ENCODE results near the gene NSL1. TPM values are rescaled to one million over a fixed set of nuclear protein-coding genes. Genes with fewer than 3 reads are reported as not detected.
"Not testable (repeated sequence)": the region's sequence is repeated elsewhere in the genome, so short reads cannot be mapped to it uniquely, and the experiment has no call there.

Gene NSL1, protein sequence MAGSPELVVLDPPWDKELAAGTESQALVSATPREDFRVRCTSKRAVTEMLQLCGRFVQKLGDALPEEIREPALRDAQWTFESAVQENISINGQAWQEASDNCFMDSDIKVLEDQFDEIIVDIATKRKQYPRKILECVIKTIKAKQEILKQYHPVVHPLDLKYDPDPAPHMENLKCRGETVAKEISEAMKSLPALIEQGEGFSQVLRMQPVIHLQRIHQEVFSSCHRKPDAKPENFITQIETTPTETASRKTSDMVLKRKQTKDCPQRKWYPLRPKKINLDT
- polyA plus RNA-seq (14.1 to 25.5 TPM (median 20.5 TPM) in 3 replicates), polyA minus RNA-seq (4.4 to 7.2 TPM (median 5.7 TPM) in 3 replicates)
- 5.9 TPM for polyA plus RNA-seq (2011; ENCODE audit: low read depth)
- polyA plus RNA-seq (2011; cell fraction: cytosol; rRNA removed) = 12.9 and 18.5 TPM in 2 replicates
- 10.2 and 13.1 TPM in 2 replicates for polyA plus RNA-seq (2011; cell fraction: nucleus; rRNA removed)
- 5.7 and 16.6 TPM in 2 replicates for polyA plus RNA-seq (2012; ENCODE audit: low replicate concordance)
- 10.7 TPM for polyA minus RNA-seq (2011; cell fraction: cytosol; rRNA and poly(A)+ RNA removed)
- polyA minus RNA-seq (2011; cell fraction: nucleus; rRNA and poly(A)+ RNA removed) = 4.6 and 4.7 TPM in 2 replicates

GRCh38 chr1:212791676-212792395, at the start of gene NSL1, which contains the start of gene TATDN3:
TSS of gene NSL1 (minus strand) at chr1:212791777. CDS start at chr1:212791763, 14 bp downstream.
TSS of gene TATDN3 (plus strand) at chr1:212791894. CDS start at chr1:212791922, 28 bp downstream.
- no peaks in the 10 kb centered on the region for H3K27me3 ChIP-seq (ENCODE audit: control insufficient read depth, extremely low read depth, insufficient read depth, low read length)
- peaks cover 0 to 2% of the 10 kb centered on the region in 2 experiments for H3K36me3 ChIP-seq (ENCODE audit: control insufficient read depth in 2 of 2, extremely low read depth in 1 of 2, insufficient read depth in 2 of 2, low read length in 2 of 2)
- H3K4me1 ChIP-seq (ENCODE audit: control insufficient read depth, extremely low read depth, insufficient read depth, low read length) = peaks cover 7% of the 10 kb centered on the region
- H3K4me3 ChIP-seq (ENCODE audit: control insufficient read depth in 2 of 3, extremely low read depth in 1 of 3, insufficient read depth in 2 of 3, low read depth in 1 of 3, low read length in 3 of 3) = peak within 1 kb of the TSS; percentile 90 to 100 (median 96)
- peak within 1 kb of the TSS; percentile 91 for H3K27ac ChIP-seq (ENCODE audit: control insufficient read depth, insufficient read depth, low read length)
- dilution Hi-C loops (cut with MboI; ENCODE audit: extremely low pct_ligation_motif_present, low sequenced_read_pairs) = no loop called here
- H3K4me2 ChIP-seq (ENCODE audit: control insufficient read depth, extremely low read depth, insufficient read depth, low read depth, low read length) = peak within 1 kb of the TSS; percentile 95
- no peak for FAIRE-seq
- no peaks in the 10 kb centered on the region for H3K9me1 ChIP-seq (ENCODE audit: control insufficient read depth, extremely low read depth, insufficient read depth, low read length)
- TF ChIP-seq EZH2 (IDR thresholded peaks at IDR 0.05; ENCODE audit: low read length) = no peak
- no peak for TF ChIP-seq CTCF (optimal IDR thresholded peaks at IDR 0.05 in 1 of 3, IDR thresholded peaks at IDR 0.05 in 1 of 3, conservative IDR thresholded peaks at IDR 0.05 in 1 of 3; ENCODE audit: extremely low read depth in 1 of 3, insufficient read depth in 2 of 3, low read length in 3 of 3)
- H3K9me3 ChIP-seq (ENCODE audit: control insufficient read depth, low read depth, low read length) = no peaks in the 10 kb centered on the region
- H4K20me1 ChIP-seq (ENCODE audit: control insufficient read depth, extremely low read depth, insufficient read depth, low read length) = no peaks in the 10 kb centered on the region
- peak; percentile 7 for DNase-seq (ENCODE audit: low read depth, low spot score)
- H3K9ac ChIP-seq (ENCODE audit: control insufficient read depth, extremely low read depth, insufficient read depth, low read length) = peak within 1 kb of the TSS; percentile 95
- peak within 1 kb of the TSS; percentile 95 for H2AFZ ChIP-seq (ENCODE audit: control insufficient read depth, low read length)
- H3K79me2 ChIP-seq (ENCODE audit: control insufficient read depth, insufficient read depth, low read length) = peaks cover 13% of the 10 kb centered on the region

DNA sequence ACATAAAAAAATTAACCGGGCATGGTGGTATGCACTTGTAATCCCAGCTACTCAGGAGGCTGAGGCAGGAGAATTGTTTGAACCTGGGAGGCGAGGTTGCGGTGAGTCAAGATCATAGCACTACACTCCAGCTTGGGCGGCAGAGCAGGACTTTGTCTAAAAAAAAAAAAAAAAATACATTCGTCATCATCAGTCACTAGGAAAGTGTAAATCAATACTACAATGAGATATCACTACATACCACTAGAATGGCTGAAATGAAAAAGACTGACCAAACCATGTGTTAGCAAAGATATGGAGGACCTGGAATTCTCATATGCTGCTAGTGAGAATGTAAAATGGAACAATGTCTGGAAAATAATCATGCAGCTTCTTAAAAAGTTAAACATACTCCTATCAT, 46.6 kb upstream of the NSL1 start:
- Histone ChIP-seq H4K20me1 (ENCODE audit: control insufficient read depth, extremely low read depth, insufficient read depth, low read length) (no peaks in the 10 kb centered on the region), H2AFZ (ENCODE audit: control insufficient read depth, low read length) (no peak overlapping the region), H3K4me1 (ENCODE audit: control insufficient read depth, extremely low read depth, insufficient read depth, low read length) (no peaks in the 10 kb centered on the region), H3K27ac (ENCODE audit: control insufficient read depth, insufficient read depth, low read length) (no peak overlapping the region), H3K4me3 (ENCODE audit: control insufficient read depth in 2 of 3, extremely low read depth in 1 of 3, insufficient read depth in 2 of 3, low read depth in 1 of 3, low read length in 3 of 3) (no peak overlapping the region), H3K36me3 (ENCODE audit: control insufficient read depth in 2 of 2, extremely low read depth in 1 of 2, insufficient read depth in 2 of 2, low read length in 2 of 2) (no peaks in the 10 kb centered on the region), H3K27me3 (ENCODE audit: control insufficient read depth, extremely low read depth, insufficient read depth, low read length) (no peaks in the 10 kb centered on the region), H3K9ac (ENCODE audit: control insufficient read depth, extremely low read depth, insufficient read depth, low read length) (no peak overlapping the region), H3K4me2 (ENCODE audit: control insufficient read depth, extremely low read depth, insufficient read depth, low read depth, low read length) (no peak overlapping the region), H3K79me2 (ENCODE audit: control insufficient read depth, insufficient read depth, low read length) (no peaks in the 10 kb centered on the region), H3K9me1 (ENCODE audit: control insufficient read depth, extremely low read depth, insufficient read depth, low read length) (no peaks in the 10 kb centered on the region), H3K9me3 (ENCODE audit: control insufficient read depth, low read depth, low read length) (no peaks in the 10 kb centered on the region)
- DNase-seq (ENCODE audit: low read depth, low spot score) (no peak), FAIRE-seq (no peak)
- dilution Hi-C loops (cut with MboI; ENCODE audit: extremely low pct_ligation_motif_present, low sequenced_read_pairs) = no loop called here
- TF ChIP-seq CTCF (optimal IDR thresholded peaks at IDR 0.05 in 1 of 3, IDR thresholded peaks at IDR 0.05 in 1 of 3, conservative IDR thresholded peaks at IDR 0.05 in 1 of 3; ENCODE audit: extremely low read depth in 1 of 3, insufficient read depth in 2 of 3, low read length in 3 of 3) = no peak
- no peak for TF ChIP-seq EZH2 (IDR thresholded peaks at IDR 0.05; ENCODE audit: low read length)

DNA sequence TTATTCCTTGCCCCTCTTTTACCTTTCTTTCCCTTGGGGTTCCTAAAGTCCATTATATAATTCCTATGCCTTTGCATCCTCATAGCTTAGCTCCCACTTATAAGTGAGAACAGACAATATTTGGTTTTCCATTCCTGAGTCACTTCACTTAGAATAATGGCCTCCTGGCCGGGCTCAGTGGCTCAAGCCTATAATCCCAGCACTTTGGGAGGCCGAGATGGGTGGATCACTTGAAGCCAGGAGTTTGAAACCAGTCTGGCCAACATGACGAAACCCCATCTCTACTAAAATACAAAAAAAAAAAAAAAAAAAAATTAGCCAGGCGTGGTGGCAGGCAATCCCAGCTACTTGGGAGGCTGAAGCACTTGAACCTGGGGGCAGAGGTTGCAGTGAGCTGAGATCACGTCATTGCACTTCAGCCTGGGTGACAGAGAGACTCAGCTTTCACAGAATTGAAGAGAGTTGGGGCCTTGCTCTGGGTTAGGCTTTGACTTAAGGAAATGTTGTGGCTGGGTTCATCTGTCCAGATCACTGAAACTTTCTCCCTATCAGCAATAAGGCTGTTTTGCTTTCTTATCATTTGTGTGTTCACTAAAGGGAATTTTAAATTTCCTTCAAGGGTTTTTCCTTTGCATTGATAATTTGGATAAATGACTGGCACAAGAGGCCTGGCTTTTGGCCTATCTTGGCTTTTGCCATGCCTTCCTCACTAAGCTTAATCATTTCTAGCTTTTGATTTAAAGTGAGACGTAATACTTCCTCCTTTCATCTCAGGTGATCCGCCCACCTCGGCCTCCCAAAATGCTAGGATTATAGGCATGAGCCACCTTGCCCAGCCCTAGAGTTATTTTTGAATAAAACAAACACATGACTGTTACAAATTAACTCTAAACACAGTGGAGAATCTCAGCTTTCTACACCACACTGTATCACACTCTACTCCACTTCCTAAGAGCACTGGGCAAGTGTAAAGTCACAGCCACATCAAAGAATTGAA, 41.9 kb upstream of the NSL1 start:
- H2AFZ ChIP-seq (ENCODE audit: control insufficient read depth, low read length) = peak overlapping the region; percentile 26
- FAIRE-seq; H4K20me1 ChIP-seq (ENCODE audit: control insufficient read depth, extremely low read depth, insufficient read depth, low read length); H3K9me1 ChIP-seq (ENCODE audit: control insufficient read depth, extremely low read depth, insufficient read depth, low read length); H3K9me3 ChIP-seq (ENCODE audit: control insufficient read depth, low read depth, low read length); H3K4me3 ChIP-seq (ENCODE audit: control insufficient read depth in 2 of 3, extremely low read depth in 1 of 3, insufficient read depth in 2 of 3, low read depth in 1 of 3, low read length in 3 of 3); H3K9ac ChIP-seq (ENCODE audit: control insufficient read depth, extremely low read depth, insufficient read depth, low read length); H3K27ac ChIP-seq (ENCODE audit: control insufficient read depth, insufficient read depth, low read length); H3K4me1 ChIP-seq (ENCODE audit: control insufficient read depth, extremely low read depth, insufficient read depth, low read length); DNase-seq (ENCODE audit: low read depth, low spot score); H3K4me2 ChIP-seq (ENCODE audit: control insufficient read depth, extremely low read depth, insufficient read depth, low read depth, low read length); H3K36me3 ChIP-seq (ENCODE audit: control insufficient read depth in 2 of 2, extremely low read depth in 1 of 2, insufficient read depth in 2 of 2, low read length in 2 of 2); H3K27me3 ChIP-seq (ENCODE audit: control insufficient read depth, extremely low read depth, insufficient read depth, low read length); dilution Hi-C loops (cut with MboI; ENCODE audit: extremely low pct_ligation_motif_present, low sequenced_read_pairs); H3K79me2 ChIP-seq (ENCODE audit: control insufficient read depth, insufficient read depth, low read length): not testable (repeated sequence)

Measured in keratinocyte (primary cell).